GM13976 (cell line): ENCODE data around the gene ZNF613.
"Not testable (repeated sequence)": the region's sequence is repeated elsewhere in the genome, so short reads cannot be mapped to it uniquely, and the experiment has no call there.

Source experiments
- DNase-seq: peaks from one replicate; pipeline ENCODE4 v3.0.0; 2012; ENCODE audit warnings: low spot score
- CTCF ChIP-seq: IDR thresholded peaks from 2 replicates; pipeline ENCODE4 v1.5.1; 2012; ENCODE audit warnings: borderline replicate concordance, mild to moderate bottlenecking; ENCODE audit not compliant: insufficient read depth; ENCODE audit errors: extremely low read depth, missing control alignments, control extremely low read depth
- in situ Hi-C: fragments of 300-500 bp; cut with MboI; formaldehyde crosslinking; loops from one replicate; pipeline ENCODE4 v1.12.0; 2022; ENCODE audit warnings: low sequenced_read_pairs, mixed read lengths, inconsistent platforms; ENCODE audit not compliant: unreplicated experiment

The ZNF613 gene

GRCh38 chr19:51901860-51902259, 25.4 kb upstream of the ZNF613 start:
- no peak for TF ChIP-seq CTCF
- no peak for DNase-seq
- in situ Hi-C loops: no loop called here

DNA sequence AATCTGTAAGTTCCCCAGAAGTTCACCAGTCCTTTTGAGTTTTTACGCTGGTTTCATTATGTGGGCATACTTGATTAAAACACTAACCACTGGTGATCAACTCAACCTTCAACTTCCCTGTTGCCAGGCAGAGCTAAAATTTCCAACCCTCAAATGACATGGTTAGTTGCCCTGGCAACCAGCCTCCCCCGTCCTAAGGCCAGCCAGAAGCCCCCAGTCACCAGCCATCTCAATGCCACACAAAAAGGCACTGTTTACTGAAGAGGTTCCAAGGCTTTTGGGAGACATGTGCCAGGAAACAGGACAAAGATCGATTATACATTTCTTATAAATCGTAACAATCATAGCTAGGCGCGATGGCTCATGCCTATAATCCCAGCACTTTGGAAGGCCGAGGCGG, 24.1 kb upstream of the ZNF613 start:
- no peak for TF ChIP-seq CTCF
- no peak for DNase-seq
- in situ Hi-C loops: no loop called here

GRCh38 chr19:51904331-51905165, 22.7 kb upstream of the ZNF613 start, which contains the start of gene ZNF649:
ZNF649 (minus strand) TSS chr19:51905017; CDS start chr19:51900107, 4,910 bp downstream.
- peak; percentile 86 for DNase-seq
- in situ Hi-C loops: no loop called here
- TF ChIP-seq CTCF: peak; percentile 2

GRCh38 chr19:51905206-51905605, 22.1 kb upstream of the ZNF613 start:
- in situ Hi-C loops: no loop called here
- no peak for TF ChIP-seq CTCF
- peak; percentile 9 for DNase-seq

- DNase-seq, in situ Hi-C loops: not testable (repeated sequence)
Measured at GRCh38 chr19:51905639-51906038, 21.6 kb upstream of the ZNF613 start.

GRCh38 chr19:51906108-51906507, 21.2 kb upstream of the ZNF613 start:
- in situ Hi-C loops, DNase-seq: not testable (repeated sequence)

DNA sequence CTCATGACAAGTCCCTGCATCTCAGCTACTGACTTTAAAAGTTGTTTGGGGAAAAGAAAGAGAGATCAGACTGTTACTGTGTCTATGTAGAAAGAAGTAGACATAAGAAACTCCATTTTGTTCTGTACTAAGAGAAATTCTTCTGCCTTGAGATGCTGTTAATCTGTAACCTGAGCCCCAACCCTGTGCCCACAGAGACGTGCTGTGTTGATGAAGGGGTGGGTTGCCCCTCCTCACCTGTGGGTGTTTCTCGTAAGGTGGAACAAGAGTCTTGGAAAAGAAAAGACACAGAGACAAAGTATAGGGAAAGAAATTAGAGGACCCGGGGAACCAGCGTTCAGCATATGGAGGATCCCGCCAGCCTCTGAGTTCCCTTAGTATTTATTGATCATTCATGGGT, 19.3 kb upstream of the ZNF613 start:
- in situ Hi-C loops, DNase-seq: not testable (repeated sequence)

- in situ Hi-C loops: no loop called here
- no peak for TF ChIP-seq CTCF
- no peak for DNase-seq
Measured at GRCh38 chr19:51915324-51915867, 11.9 kb upstream of the ZNF613 start.
